Rectal smooth muscle tissue (tissue), 1 donor: ENCODE measurements around the gene ARMC2.
"Not testable (repeated sequence)": the region's sequence is repeated elsewhere in the genome, so short reads cannot be mapped to it uniquely, and the experiment has no call there.

Source experiments
- H3K27ac ChIP-seq: one replicate; pipeline ENCODE4 v1.7.0; 2013; ENCODE audit warnings: low read depth, low read length, inconsistent platforms
- H3K27me3 ChIP-seq: one replicate; pipeline ENCODE4 v1.7.0; 2013; ENCODE audit warnings: low read length; ENCODE audit not compliant: control insufficient read depth, insufficient read depth
- H3K36me3 ChIP-seq: one replicate; pipeline ENCODE4 v1.7.0; 2013; ENCODE audit warnings: low read length; ENCODE audit not compliant: control insufficient read depth, insufficient read depth
- H3K4me1 ChIP-seq: one replicate; pipeline ENCODE4 v1.7.0; 2013; ENCODE audit warnings: low read length; ENCODE audit not compliant: control insufficient read depth, insufficient read depth
- H3K4me3 ChIP-seq: one replicate; pipeline ENCODE4 v1.7.0; 2013; ENCODE audit warnings: low read length
- H3K9ac ChIP-seq: one replicate; pipeline ENCODE4 v1.7.0; 2013; ENCODE audit warnings: low read length

ARMC2 gene

DNA sequence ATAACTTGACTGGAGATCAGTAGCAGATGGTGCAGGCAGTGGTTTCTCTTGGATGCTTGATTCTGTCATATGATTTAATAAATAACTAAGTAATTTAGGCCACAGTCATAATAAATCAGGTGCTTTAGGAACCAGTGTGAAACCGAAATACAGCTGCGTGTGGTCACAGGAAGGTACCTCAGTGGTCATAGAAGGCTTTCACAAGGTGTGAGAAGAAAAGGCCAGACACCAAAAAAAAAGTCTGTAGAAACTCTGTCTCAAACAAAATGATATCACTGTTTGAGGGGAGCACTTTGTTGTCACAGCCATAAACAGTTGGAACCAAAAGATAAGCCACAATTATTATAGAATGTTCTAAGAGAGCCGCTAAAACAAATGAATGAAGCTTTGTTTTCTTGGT lies 56.5 kb downstream of the ARMC2 start:
- Histone ChIP-seq H3K27ac (no peak overlapping the region), H3K27me3 (no peaks in the 10 kb centered on the region), H3K4me3 (no peak overlapping the region), H3K36me3 (no peaks in the 10 kb centered on the region), H3K9ac (no peak overlapping the region), H3K4me1 (no peaks in the 10 kb centered on the region)

DNA sequence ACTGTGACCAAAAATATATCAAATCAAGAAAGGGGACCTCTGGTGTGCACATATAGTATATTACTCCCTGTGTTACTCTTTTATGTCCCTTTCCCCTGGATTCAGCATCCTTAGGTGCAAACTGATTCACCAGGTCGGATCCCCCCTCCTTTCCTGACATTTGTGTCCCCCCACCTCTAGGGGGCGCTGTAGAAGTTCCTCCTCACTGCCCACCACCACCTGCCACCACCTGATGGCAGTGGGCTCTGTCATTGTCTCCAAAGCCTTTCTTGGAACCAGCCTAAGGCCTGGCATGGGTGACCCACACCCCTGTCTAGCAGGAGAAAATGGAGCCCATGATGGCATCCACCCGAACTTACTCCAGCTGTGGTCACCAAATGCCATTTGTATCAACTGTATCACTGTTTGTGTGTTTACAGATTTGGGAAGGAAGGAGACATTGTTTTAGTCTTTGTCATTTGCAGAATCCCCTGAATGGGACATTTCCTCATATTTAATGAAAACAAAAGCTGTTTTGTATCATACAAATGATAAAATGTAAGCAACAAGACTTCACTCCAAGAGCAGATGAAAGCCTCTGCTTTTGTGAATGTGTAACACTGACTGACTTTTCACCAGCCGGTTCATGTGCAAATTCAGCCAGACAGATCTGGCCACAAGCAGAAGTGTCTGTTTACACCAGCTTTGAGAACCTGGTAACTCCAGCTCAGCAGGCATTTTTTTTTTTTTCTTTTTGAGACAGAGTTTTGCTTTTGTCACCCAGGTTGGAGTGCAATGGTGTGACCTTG lies 66.2 kb downstream of the ARMC2 start:
- Histone ChIP-seq H3K9ac (no peak overlapping the region), H3K36me3 (no peaks in the 10 kb centered on the region), H3K4me3 (no peak overlapping the region), H3K27me3 (no peaks in the 10 kb centered on the region), H3K27ac (peak overlapping the region; percentile 41), H3K4me1 (no peaks in the 10 kb centered on the region)

DNA sequence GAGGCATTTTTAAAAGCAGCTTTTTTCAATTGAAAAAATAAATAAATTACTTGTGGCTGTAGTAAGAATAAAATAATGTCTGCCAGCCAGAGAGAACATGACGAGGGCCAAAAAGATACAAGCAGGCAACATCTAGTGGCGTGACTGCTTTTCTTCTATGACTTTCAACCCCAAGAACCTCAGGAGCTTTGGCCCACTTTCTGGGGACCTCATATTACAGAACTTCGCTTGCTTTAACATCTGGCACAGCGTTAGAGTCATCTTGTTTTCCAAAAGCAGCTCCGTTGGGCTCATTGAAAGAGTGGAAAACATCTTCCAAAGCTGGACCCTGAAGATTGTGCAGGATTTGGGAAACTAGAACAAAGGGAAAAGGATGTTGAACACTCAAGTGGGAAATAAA lies 67.0 kb downstream of the ARMC2 start:
- Histone ChIP-seq H3K9ac (no peak overlapping the region), H3K27me3 (no peaks in the 10 kb centered on the region), H3K4me1 (no peaks in the 10 kb centered on the region), H3K27ac (no peak overlapping the region), H3K36me3 (no peaks in the 10 kb centered on the region), H3K4me3 (no peak overlapping the region)

DNA sequence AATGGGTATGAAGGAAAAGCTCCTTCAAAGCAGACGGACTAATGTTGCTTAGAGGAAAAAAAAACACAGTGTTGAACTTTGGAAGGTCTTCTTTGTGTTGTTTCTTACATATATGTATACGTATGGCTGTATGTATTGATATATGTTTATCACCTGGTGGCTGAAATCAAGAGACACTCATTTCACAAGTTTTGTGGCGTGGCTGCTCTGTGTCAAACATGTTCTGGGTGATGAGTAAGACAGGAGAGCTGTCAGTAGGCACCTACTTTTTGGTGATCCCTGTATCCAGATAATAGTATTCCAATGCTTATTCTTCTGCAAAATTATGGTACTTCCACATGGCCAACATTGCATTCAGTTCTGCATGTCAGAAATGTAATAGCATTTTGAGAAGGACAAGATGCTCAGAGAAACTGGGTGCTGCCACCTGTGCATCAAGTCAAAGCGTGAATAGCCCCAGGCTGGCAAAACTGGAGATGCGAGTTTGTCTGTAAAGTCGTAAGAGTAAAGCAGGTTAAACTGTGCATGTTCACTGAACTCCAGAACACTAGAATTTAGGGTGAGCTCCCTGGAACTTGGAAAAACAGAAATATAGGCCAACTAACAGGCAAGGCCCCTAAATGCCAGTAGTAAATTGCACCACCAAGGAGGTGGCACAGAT lies 67.9 kb downstream of the ARMC2 start:
- Histone ChIP-seq H3K9ac (no peak overlapping the region), H3K4me3 (no peak overlapping the region), H3K36me3 (no peaks in the 10 kb centered on the region), H3K4me1 (no peaks in the 10 kb centered on the region), H3K27me3 (no peaks in the 10 kb centered on the region), H3K27ac (no peak overlapping the region)

DNA sequence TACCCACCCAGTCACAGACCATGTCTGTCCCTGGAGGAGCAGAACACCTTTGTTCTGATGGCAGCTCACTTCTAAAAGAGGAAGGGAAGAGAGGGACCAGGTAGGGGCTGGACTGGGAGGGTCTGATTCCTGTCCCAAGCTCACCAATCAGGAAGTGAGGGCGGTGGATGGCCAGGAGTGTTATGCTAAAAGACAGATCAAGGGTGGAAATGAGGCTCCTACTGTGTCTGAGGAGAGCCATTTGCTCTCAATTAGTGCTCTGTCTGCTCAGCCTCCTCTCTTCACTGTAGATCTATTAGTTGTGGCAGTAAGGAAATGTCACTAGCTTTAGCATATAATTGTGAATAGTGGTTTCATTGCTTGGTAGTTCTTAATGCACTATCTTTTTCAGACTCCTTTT lies 72.5 kb downstream of the ARMC2 start:
- H3K9ac ChIP-seq: no peak overlapping the region
- H3K4me1 ChIP-seq: peaks cover 7% of the 10 kb centered on the region
- no peak overlapping the region for H3K27ac ChIP-seq
- H3K36me3 ChIP-seq: no peaks in the 10 kb centered on the region
- H3K4me3 ChIP-seq: no peak overlapping the region
- no peaks in the 10 kb centered on the region for H3K27me3 ChIP-seq

GRCh38 chr6:108921547-108922361 lies 73.5 kb downstream of the ARMC2 start:
- Histone ChIP-seq H3K36me3 (no peaks in the 10 kb centered on the region), H3K4me1 (peaks cover 7% of the 10 kb centered on the region), H3K4me3 (no peak overlapping the region), H3K27ac (peak overlapping the region; percentile 30), H3K27me3 (no peaks in the 10 kb centered on the region), H3K9ac (no peak overlapping the region)

DNA sequence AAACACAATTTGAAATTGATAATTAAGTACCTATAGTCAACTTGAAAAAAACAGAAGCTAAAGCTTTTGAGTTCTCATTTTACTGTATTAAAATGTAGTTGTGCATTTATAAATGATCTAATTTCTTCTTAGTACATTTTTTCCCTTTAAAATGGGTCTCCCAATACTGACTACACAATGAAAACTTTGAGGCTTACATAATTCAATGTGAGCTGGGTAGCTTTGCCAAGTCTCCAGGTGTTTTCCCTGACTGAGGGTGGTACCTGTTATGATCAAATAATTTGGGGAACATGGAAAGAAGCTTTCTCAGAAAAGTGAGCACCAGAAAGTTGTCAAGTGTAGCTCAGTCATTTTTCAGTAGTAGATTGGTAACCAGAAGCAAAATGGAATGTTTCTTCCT lies 74.3 kb downstream of the ARMC2 start:
- no peak overlapping the region for H3K9ac ChIP-seq
- H3K27ac ChIP-seq: no peak overlapping the region
- no peak overlapping the region for H3K4me3 ChIP-seq
- H3K27me3 ChIP-seq: no peaks in the 10 kb centered on the region
- H3K4me1 ChIP-seq: peaks cover 7% of the 10 kb centered on the region
- H3K36me3 ChIP-seq: no peaks in the 10 kb centered on the region

DNA sequence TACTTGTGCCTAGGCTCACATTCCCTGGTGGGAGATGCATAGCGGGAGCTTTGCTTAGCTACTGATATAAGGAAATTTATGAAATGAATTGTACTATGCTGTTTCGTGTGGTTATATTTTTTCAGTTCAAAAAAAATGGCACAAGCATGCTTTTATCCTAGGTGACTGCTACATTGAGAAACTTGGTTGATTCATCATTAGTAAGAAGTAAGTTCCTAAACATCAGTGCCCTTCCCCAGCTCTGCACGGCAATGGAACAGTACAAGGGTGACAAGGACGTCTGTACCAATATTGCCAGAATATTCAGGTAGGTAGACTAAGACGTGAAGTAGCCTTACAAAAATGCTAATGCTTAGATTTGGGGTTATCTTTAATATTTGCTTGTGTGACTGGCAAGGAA lies 79.7 kb downstream of the ARMC2 start:
- no peak overlapping the region for H3K27ac ChIP-seq
- no peaks in the 10 kb centered on the region for H3K27me3 ChIP-seq
- no peak overlapping the region for H3K4me3 ChIP-seq
- no peak overlapping the region for H3K9ac ChIP-seq
- H3K4me1 ChIP-seq: no peaks in the 10 kb centered on the region
- H3K36me3 ChIP-seq: no peaks in the 10 kb centered on the region

DNA sequence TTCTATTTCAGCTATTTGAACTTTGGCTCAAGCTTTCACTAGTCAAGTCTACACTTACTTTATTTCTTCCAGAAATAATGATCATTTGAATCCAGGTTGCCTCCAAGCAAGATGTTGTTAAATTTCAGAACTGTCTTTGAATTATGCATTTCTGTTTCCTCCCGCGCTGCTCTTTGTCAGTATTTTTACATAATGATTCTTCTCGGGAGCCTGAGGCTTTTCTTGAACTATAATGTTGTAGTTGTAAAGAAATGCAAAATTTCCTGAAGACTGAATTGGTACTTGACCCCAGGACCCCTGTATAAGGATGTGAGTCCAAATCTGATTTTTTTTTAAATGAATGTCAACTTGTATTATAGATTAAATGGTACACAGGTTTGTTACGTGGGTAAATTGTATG lies 80.4 kb downstream of the ARMC2 start:
- H3K4me3 ChIP-seq: no peak overlapping the region
- no peaks in the 10 kb centered on the region for H3K27me3 ChIP-seq
- no peaks in the 10 kb centered on the region for H3K4me1 ChIP-seq
- H3K36me3 ChIP-seq: no peaks in the 10 kb centered on the region
- H3K9ac ChIP-seq: no peak overlapping the region
- H3K27ac ChIP-seq: no peak overlapping the region

- not testable (repeated sequence) for H3K27me3 ChIP-seq, H3K27ac ChIP-seq, H3K36me3 ChIP-seq, H3K4me1 ChIP-seq, H3K9ac ChIP-seq, H3K4me3 ChIP-seq
Observed at GRCh38 chr6:108931090-108931489, 82.9 kb downstream of the ARMC2 start.

- no peak overlapping the region for H3K4me3 ChIP-seq
- no peaks in the 10 kb centered on the region for H3K36me3 ChIP-seq
- no peaks in the 10 kb centered on the region for H3K4me1 ChIP-seq
- no peak overlapping the region for H3K27ac ChIP-seq
- no peak overlapping the region for H3K9ac ChIP-seq
- H3K27me3 ChIP-seq: no peaks in the 10 kb centered on the region
Observed at GRCh38 chr6:108937170-108937569, 88.9 kb downstream of the ARMC2 start.

- Histone ChIP-seq H3K9ac (no peak overlapping the region), H3K27ac (no peak overlapping the region), H3K36me3 (no peaks in the 10 kb centered on the region), H3K27me3 (no peaks in the 10 kb centered on the region), H3K4me1 (peaks cover 18% of the 10 kb centered on the region), H3K4me3 (no peak overlapping the region)
Observed at GRCh38 chr6:108940741-108941140, 92.5 kb downstream of the ARMC2 start.
